Progenitor cell of endocrine pancreas (in vitro differentiated cells): ENCODE data around the gene BCL2L1. TPM values are rescaled to one million over a fixed set of nuclear protein-coding genes. Genes with fewer than 3 reads are reported as not detected.

Experiments used
- DNase-seq: peaks from one replicate; pipeline ENCODE4 v3.0.0; 2021; ENCODE audit warnings: low spot score; ENCODE audit not compliant: unreplicated experiment
- H3K27ac Mint-ChIP-seq: 2 replicates; pipeline ENCODE4 v1.8.0; 2021; ENCODE audit warnings: mild to moderate bottlenecking, moderate library complexity, mixed read lengths
- H3K27me3 Mint-ChIP-seq: 2 replicates; pipeline ENCODE4 v1.8.0; 2021; ENCODE audit warnings: mixed read lengths
- H3K36me3 Mint-ChIP-seq: 2 replicates; pipeline ENCODE4 v1.8.0; 2022; ENCODE audit warnings: mixed read lengths; ENCODE audit not compliant: insufficient read depth
- H3K4me1 Mint-ChIP-seq: 2 replicates; pipeline ENCODE4 v1.8.0; 2021; ENCODE audit warnings: low read depth, mixed read lengths
- H3K4me3 Mint-ChIP-seq: 2 replicates; pipeline ENCODE4 v1.8.0; 2021; ENCODE audit warnings: low read depth, mild to moderate bottlenecking, moderate library complexity, mixed read lengths
- H3K9me3 Mint-ChIP-seq: 2 replicates; pipeline ENCODE4 v1.8.0; 2021; ENCODE audit warnings: low read depth, mixed read lengths
- CTCF ChIP-seq: fragments of 200-600 bp; sonication (generic); IDR thresholded peaks from one replicate; pipeline ENCODE4 v1.5.0; 2021; ENCODE audit warnings: antibody characterized with exemption, mild to moderate bottlenecking; ENCODE audit not compliant: unreplicated experiment
- total RNA-seq: library from RNA; stranded (reverse); gene quantifications from 2 replicates; pipeline ENCODE4 v1.2.1, GENCODE V29; 2021

The BCL2L1 gene
- total RNA-seq, 1 donor from 2014 or later: 130 TPM

GRCh38 chr20:31695849-31696804, 26.5 kb downstream of the BCL2L1 start:
- Mint-ChIP-seq H3K27me3 (no peaks in the 10 kb centered on the region), H3K9me3 (no peaks in the 10 kb centered on the region), H3K4me3 (no peak overlapping the region), H3K27ac (peak overlapping the region; percentile 55), H3K36me3 (peaks cover 24% of the 10 kb centered on the region), H3K4me1 (peaks cover 49% of the 10 kb centered on the region)
- no peak for DNase-seq
- TF ChIP-seq CTCF: no peak

DNA sequence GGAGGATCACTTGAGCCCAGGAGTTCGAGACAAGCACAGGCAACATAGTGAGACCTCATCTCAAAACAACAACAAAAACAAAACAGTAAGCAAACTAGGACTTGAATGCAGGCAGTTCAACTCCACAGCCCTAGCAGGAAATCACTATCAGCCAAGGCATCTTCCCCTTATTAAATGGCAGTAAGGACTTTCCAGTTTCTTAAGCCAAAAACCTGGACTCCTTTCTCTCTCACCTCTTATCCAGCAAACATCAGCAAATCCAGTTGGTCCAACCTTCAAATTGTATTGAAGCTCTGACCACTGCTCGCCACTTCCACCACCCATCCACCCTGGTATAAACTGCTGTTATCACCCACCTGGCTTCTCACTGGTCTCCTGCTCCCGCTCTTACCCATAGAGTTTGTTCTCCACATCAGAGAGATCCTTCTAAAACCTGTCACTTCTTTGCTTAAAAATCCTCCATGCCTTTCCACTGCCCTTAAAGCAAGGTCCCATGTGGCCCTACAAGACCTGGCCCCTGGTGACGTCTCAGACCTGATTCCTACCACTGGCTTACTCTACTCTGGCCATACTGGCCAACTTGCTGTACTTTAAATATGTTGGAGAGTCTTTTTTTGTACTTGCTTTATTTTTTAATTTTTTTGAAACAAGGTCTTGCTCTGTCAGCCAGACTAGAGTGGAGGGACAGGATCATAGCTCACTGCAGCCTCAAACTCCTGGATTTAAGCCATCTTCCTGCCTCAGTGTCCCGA, 27.6 kb downstream of the BCL2L1 start:
- Mint-ChIP-seq H3K27ac (peak overlapping the region; percentile 27), H3K4me1 (peaks cover 49% of the 10 kb centered on the region), H3K36me3 (peaks cover 25% of the 10 kb centered on the region), H3K9me3 (no peaks in the 10 kb centered on the region), H3K4me3 (no peak overlapping the region), H3K27me3 (no peaks in the 10 kb centered on the region)
- no peak for DNase-seq
- no peak for TF ChIP-seq CTCF

- Mint-ChIP-seq H3K36me3 (peaks cover 25% of the 10 kb centered on the region), H3K9me3 (no peaks in the 10 kb centered on the region), H3K4me3 (no peak overlapping the region), H3K27me3 (no peaks in the 10 kb centered on the region), H3K27ac (peak overlapping the region; percentile 25), H3K4me1 (peaks cover 44% of the 10 kb centered on the region)
- DNase-seq: no peak
- TF ChIP-seq CTCF: no peak
Measured at GRCh38 chr20:31693987-31694661, 28.5 kb downstream of the BCL2L1 start.

- Mint-ChIP-seq H3K4me3 (no peak overlapping the region), H3K36me3 (peaks cover 25% of the 10 kb centered on the region), H3K9me3 (no peaks in the 10 kb centered on the region), H3K4me1 (peaks cover 37% of the 10 kb centered on the region), H3K27me3 (no peaks in the 10 kb centered on the region), H3K27ac (no peak overlapping the region)
- DNase-seq: no peak
- TF ChIP-seq CTCF: no peak
Measured at GRCh38 chr20:31693402-31693801, 29.3 kb downstream of the BCL2L1 start.
